Motor neuron (in vitro differentiated cells): ENCODE results near the gene SEPTIN8. TPM values are rescaled to one million over a fixed set of nuclear protein-coding genes. Genes with fewer than 3 reads are reported as not detected.

Experiments used
- ATAC-seq, 8 experiments: fragments of 200-7000 bp; cut with Tn5 transposase; replicated peaks in 6 of 8; 2 replicates each; pipeline ENCODE4 v1.8.0; 2021; ENCODE audit warnings: mild to moderate bottlenecking in 8 of 8, moderate library complexity in 8 of 8
- H3K27ac ChIP-seq, 2 donors: fragments of 250-450 bp; sonication (Bioruptor Pico); 2 replicates each; pipeline ENCODE4 v1.9.0; 2021; ENCODE audit warnings: antibody characterized with exemption in 2 of 2, mild to moderate bottlenecking in 2 of 2, moderate library complexity in 1 of 2
- H3K4me1 ChIP-seq, 2 donors: fragments of 250-450 bp; sonication (Bioruptor Pico); replicated peaks in 1 of 2; 2 replicates each; pipeline ENCODE4 v1.6.1; 2021; ENCODE audit warnings: antibody characterized with exemption in 2 of 2, mild to moderate bottlenecking in 2 of 2, moderate library complexity in 1 of 2
- H3K4me3 ChIP-seq, 5 donors: fragments of 250-450 bp; sonication (Bioruptor Pico); 2 replicates each; pipeline ENCODE4 v1.9.0; 2021; ENCODE audit warnings: antibody characterized with exemption in 5 of 5, mild to moderate bottlenecking in 5 of 5, moderate library complexity in 4 of 5
- WGBS, 10 experiments: fragments of 450-650 bp; shearing (Covaris generic); methylation state at CpG; one replicate each; pipeline ENCODE4 v1.0.0; 2022; 5-methylcytosine and 5-hydroxymethylcytosine counted together
- in situ Hi-C, 9 experiments: fragments of 400-800 bp; cut with MboI; loops; one replicate each; pipeline ENCODE4 v1.15.0; 2021; ENCODE audit warnings: low sequenced_read_pairs in 9 of 9, low pct_unique_long_range_greater_than_20kb in 2 of 9; ENCODE audit not compliant: unreplicated experiment in 9 of 9
- total RNA-seq, 8 experiments: library from RNA; unstranded; fragments of 300-600 nt; gene quantifications; 2 replicates each; pipeline versions ENCODE4 v1.2.3 to v1.2.4, GENCODE V29; 2022

Gene SEPTIN8
- total RNA-seq, 8 experiments from 2014 or later, result 22.9 to 59.2 (median 33.4) TPM

DNA sequence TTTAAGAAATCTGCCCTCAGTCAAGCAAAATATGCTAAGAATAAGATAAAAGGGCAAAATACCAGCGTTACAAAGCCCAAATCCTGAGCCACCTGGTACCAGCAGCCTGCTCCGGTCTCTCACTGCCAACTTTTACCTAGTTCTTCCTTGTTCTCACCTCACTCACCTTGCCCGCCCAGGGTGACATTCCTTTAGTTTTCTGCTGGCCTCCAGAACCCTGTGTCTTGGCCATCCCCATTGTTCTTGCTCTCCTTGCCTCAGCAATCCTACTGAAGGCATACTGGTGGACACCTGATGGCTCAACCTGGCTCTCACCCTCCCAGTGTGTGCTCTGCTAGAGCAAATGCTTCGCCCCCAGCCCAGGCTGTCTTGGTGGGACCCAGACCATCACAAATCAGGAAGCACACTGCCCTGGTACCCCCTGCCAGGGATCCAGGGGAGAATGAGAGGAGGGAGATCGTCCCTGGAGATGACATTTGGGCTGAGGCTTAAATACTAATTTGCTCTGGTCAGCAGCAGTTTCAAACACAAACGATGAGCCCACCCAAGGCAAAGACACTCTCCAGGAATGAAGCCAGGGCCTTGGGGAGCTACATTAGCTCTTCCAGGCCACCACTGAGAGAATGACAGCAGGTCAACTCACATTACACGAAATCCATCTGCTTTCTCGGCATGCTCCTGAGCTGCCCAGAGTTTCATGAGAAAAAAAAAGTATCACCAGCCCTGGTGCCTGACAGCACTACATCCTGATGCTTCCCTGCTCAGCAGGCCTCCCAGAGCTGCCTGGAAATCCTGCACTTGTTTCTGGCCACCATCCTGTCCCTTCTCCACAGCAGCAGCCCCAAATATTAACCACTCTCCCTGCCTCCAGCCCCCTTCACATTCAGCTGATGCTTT, 12.2 kb upstream of the SEPTIN8 start:
- in situ Hi-C loops, result loop anchor here in 1 of 9 experiments (25.0 kb wide), 1 partner anchor 98 kb away; no protein-coding TSS in a partner anchor
- WGBS, 10 experiments, result 14 to 100% (median 78%) methylated on average over 1 to 6 of the region's 8 CpGs
- H3K27ac ChIP-seq, result no peak overlapping the region
- ATAC-seq, result no peak
- H3K4me1 ChIP-seq, result no peaks in the 10 kb centered on the region
- no peak overlapping the region for H3K4me3 ChIP-seq

DNA sequence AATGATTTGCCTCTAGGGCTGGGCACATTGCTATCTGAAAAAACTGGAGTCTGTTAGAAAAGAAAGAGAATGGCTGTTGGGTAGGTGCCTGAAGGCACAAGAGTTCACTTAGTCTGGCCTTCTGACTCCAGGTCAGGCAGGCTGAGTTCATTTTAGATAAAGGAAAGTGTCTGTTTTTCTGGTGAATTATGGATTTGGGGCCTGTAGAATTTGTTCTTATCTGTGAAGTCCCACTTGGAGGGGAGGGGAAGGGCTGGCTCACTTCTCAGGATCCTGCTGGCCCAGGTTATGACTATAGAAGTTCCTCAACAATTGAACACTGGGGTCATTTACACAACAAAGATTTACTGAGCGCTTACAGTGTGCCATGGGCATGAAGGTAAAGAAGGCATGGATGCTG, 11.5 kb upstream of the SEPTIN8 start:
- 50 to 100% (median 80%) methylated on average over 1 of the region's 1 CpG; no CpG with 5 or more reads in 5 of the 10 experiments for WGBS, 10 experiments
- in situ Hi-C loops, result loop anchor here in 1 of 9 experiments (25.0 kb wide), 1 partner anchor 99 kb away; no protein-coding TSS in a partner anchor
- Histone ChIP-seq H3K4me3 (no peak overlapping the region), H3K4me1 (no peaks in the 10 kb centered on the region), H3K27ac (no peak overlapping the region)
- ATAC-seq, result no peak

DNA sequence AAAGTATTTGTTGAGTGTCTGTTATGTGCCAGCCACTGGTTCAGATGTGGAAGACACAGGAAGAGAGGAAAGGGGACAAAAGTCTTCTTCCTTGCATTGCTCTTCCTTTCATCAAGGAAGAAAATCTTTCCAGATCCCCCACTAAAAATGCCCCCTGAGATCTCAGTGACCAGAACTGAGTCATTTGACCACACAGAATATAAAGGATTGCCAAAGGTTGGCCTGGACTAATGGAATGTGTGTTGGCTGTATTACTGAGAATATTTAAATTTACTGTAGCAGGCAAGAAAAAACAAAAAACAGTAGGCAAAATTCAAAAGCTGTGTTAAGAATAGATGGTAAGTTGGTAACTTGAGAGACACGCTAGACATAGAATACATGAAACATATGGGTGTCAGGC, 10.0 kb upstream of the SEPTIN8 start:
- no peaks in the 10 kb centered on the region for H3K4me1 ChIP-seq
- H3K27ac ChIP-seq, result no peak overlapping the region
- peak in 1 of 8 experiments; percentile 41 for ATAC-seq
- H3K4me3 ChIP-seq, result no peak overlapping the region
- in situ Hi-C loops, result loop anchor here in 1 of 9 experiments (25.0 kb wide), 1 partner anchor 100 kb away; no protein-coding TSS in a partner anchor
- WGBS, 10 experiments, result 56 to 100% (median 86%) methylated on average over 1 of the region's 1 CpG; no CpG with 5 or more reads in 3 of the 10 experiments

DNA sequence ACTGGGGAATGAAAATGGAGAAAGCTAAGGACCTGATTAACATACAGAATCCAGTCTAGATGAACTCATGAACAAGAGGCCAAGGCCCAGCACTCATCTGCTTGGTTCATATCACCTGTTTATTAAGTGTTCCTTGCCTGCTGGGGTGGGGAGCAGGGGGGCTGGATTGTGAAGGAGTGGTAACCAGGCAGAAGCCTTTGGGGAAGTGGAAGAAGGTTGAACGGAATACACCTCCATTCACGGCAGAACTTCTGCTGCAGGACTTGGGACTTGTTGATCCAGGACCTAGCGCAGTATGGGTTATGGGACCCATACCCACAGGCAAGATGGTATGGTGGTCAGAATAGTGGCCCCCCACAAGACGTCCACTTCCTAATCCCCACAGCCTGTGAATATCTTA, 8.8 kb upstream of the SEPTIN8 start:
- H3K4me3 ChIP-seq, result no peak overlapping the region
- in situ Hi-C loops, result loop anchor here in 1 of 9 experiments (25.0 kb wide), 1 partner anchor 101 kb away; no protein-coding TSS in a partner anchor
- WGBS, 10 experiments, result 20 to 71% methylated on average over 1 of the region's 4 CpGs; no CpG with 5 or more reads in 8 of the 10 experiments
- H3K4me1 ChIP-seq, result no peaks in the 10 kb centered on the region
- H3K27ac ChIP-seq, result no peak overlapping the region
- no peak for ATAC-seq

DNA sequence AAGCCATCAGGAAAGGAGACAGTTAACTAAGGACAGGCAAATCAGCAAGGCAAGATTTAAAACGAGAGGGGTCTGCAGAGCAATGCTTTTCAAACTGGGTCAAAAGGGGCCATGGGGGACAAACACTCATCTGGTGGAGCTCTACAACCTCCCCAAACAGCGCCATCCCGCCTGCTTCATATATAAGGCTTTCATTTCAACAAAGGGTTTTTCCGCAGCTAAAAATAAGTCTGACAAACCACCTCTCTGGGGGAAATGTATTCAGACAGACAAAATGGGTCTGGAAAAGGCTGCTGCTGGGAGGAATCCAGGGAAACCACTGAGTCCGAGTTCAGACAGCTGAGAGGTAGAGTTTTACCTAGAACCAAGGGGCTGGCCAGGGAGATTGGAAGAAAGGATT, 8.3 kb upstream of the SEPTIN8 start:
- H3K27ac ChIP-seq, result no peak overlapping the region
- H3K4me1 ChIP-seq, result no peaks in the 10 kb centered on the region
- H3K4me3 ChIP-seq, result no peak overlapping the region
- in situ Hi-C loops, result loop anchor here in 1 of 9 experiments (25.0 kb wide), 1 partner anchor 102 kb away; no protein-coding TSS in a partner anchor
- 0 to 100% (median 69%) methylated on average over 1 to 5 of the region's 5 CpGs; no CpG with 5 or more reads in 1 of the 10 experiments for WGBS, 10 experiments
- no peak for ATAC-seq

DNA sequence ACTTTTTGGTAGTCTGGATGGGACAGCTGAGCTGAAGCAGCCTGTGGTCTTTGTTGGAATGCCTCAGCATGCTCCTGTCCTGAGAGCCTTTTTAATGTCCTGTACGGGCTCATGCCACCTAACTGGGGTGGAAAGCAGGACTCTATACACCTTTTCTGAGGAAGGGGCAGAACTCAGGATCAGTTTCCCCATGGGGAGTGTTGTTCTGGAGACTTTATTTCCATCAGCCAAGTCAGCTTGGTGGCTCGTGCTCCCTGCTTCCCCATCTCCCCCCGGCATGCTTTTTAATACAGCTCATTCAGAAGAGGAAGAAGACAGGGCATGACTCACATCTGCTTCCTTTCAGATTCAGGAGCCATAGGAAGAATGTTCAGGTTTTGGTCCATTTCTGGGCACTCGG, 5.1 kb upstream of the SEPTIN8 start:
- H3K4me3 ChIP-seq, result no peak overlapping the region
- H3K4me1 ChIP-seq, result no peaks in the 10 kb centered on the region
- 44 to 100% (median 74%) methylated on average over 1 to 4 of the region's 4 CpGs; no CpG with 5 or more reads in 4 of the 10 experiments for WGBS, 10 experiments
- in situ Hi-C loops, result loop anchor here in 1 of 9 experiments (25.0 kb wide), 1 partner anchor 105 kb away; no protein-coding TSS in a partner anchor
- no peak for ATAC-seq
- H3K27ac ChIP-seq, result no peak overlapping the region

DNA sequence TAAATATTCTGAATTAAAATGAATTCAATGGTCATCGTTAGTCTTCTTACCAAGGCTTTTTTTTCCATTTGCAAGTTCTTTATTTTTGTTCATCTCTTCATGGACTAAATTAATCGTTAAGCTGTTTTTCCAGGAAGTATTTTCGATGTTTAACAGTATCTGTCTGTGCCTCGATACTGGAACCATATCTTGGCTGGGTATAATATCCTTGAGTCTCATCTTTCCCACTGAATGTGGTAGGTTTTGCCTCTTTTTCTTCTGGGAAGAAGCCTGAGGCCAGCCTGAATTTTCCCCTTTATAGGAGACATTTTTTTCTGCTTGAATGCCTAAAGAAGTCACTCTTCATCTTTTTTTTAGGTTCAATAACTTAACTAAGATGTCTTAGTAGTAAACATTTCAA, 4.0 kb upstream of the SEPTIN8 start:
- H3K4me3 ChIP-seq, result no peak overlapping the region
- WGBS, 10 experiments, result 77 to 100% (median 88%) methylated on average over 1 to 4 of the region's 4 CpGs
- ATAC-seq, result no peak
- no peaks in the 10 kb centered on the region for H3K4me1 ChIP-seq
- in situ Hi-C loops, result loop anchor here in 1 of 9 experiments (25.0 kb wide), 1 partner anchor 106 kb away; no protein-coding TSS in a partner anchor
- no peak overlapping the region for H3K27ac ChIP-seq

DNA sequence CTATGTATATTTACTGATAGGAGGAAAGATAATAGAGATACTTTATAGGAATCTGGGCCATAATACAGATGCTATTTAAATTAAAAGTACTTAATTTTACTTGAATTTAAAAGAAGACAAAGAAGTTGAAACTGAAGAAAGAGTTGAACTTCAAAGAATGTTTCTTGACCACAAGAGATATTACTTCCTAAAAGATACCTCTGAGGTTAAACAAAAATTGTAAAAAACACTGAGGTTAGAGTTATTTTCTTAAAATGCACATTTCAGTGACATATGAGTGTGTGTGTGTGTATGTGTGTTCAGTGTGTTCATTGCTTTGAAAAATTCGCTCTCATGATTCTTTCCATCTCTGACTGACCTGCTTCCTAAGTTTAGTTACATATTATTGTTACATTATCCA, 3.5 kb upstream of the SEPTIN8 start:
- Histone ChIP-seq H3K4me1 (peaks cover 2 to 3% of the 10 kb centered on the region in 2 donors), H3K4me3 (no peak overlapping the region), H3K27ac (no peak overlapping the region)
- in situ Hi-C loops, result loop anchor here in 1 of 9 experiments (25.0 kb wide), 1 partner anchor 107 kb away; no protein-coding TSS in a partner anchor
- WGBS, 10 experiments, result 67 to 100% (median 89%) methylated on average over 1 of the region's 1 CpG
- ATAC-seq, result no peak

DNA sequence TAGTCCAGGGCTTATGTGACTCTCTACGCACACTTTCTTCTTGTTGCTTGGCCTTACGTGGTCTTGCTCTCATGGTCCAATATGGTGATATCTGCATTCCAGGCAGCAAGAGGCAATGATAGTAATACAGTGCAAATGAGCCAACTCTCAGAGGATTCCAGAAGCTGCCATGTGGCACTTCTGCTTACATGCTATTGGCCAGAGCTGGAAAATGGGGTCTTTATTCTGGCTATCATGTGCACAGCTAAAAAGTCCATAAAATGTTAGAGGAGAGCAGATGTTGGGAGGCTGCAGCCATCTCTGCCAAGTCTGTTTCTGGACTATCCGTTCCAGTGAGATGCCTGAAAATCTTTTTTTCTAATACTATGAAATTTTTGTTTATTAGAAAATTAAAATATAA, 2.9 kb upstream of the SEPTIN8 start:
- in situ Hi-C loops, result loop anchor here in 1 of 9 experiments (25.0 kb wide), 1 partner anchor 107 kb away; no protein-coding TSS in a partner anchor
- H3K4me1 ChIP-seq, result peaks cover 6 to 8% of the 10 kb centered on the region in 2 donors
- ATAC-seq, result no peak
- no peak overlapping the region for H3K4me3 ChIP-seq
- H3K27ac ChIP-seq, result no peak overlapping the region
- 0 to 100% (median 85%) methylated on average over 1 to 3 of the region's 3 CpGs for WGBS, 10 experiments

DNA sequence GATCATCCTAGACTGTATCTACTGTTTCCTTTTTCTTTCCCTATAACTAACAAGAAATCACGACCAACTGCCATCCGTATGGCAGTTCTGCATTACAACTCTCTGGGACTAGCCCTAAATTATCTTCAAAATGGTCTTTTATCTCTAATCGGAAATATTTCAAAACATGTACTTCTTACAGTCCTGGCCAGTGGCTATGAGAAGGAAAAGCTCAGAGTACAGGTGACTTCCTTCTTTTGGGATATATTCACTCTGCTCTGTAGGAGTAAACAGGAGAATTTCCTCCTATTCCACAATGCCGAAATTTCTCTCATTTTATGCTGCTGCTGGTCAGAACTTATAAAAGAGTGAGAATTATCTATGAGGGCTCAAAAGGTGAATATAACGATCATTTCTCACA, 1.8 kb upstream of the SEPTIN8 start:
- 68 to 89% (median 72%) methylated on average over 4 to 5 of the region's 5 CpGs; no CpG with 5 or more reads in 3 of the 10 experiments for WGBS, 10 experiments
- Histone ChIP-seq H3K4me3 (no peak overlapping the region), H3K4me1 (peaks cover 6 to 8% of the 10 kb centered on the region in 2 donors), H3K27ac (no peak overlapping the region)
- ATAC-seq, result no peak
- in situ Hi-C loops, result loop anchor here in 1 of 9 experiments (25.0 kb wide), 1 partner anchor 108 kb away; no protein-coding TSS in a partner anchor

DNA sequence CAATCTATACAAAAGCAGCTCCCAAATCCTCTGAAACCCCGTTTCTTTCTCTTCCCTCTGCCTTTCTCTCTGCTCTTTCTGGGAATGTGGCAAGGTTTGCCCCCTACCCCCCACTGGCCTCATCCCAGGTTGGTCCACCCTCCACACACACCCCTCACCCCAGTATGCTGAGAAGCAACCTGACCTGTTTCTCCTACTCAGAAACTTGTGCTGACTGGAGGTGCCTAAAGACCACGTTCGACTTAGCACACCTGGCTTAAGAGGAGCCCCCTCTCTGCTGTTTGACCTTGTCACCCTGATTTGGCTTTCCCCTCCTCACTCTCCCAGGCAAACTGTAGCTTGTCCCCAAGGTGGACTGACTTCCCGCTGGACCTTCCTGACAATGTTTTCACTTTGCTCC, 1.1 kb upstream of the SEPTIN8 start:
- Histone ChIP-seq H3K27ac (no peak overlapping the region), H3K4me1 (peaks cover 6 to 8% of the 10 kb centered on the region in 2 donors), H3K4me3 (no peak overlapping the region)
- 69 to 100% (median 80%) methylated on average over 1 to 3 of the region's 4 CpGs; no CpG with 5 or more reads in 6 of the 10 experiments for WGBS, 10 experiments
- in situ Hi-C loops, result loop anchor here in 1 of 9 experiments (25.0 kb wide), 1 partner anchor 109 kb away; no protein-coding TSS in a partner anchor
- ATAC-seq, result no peak

DNA sequence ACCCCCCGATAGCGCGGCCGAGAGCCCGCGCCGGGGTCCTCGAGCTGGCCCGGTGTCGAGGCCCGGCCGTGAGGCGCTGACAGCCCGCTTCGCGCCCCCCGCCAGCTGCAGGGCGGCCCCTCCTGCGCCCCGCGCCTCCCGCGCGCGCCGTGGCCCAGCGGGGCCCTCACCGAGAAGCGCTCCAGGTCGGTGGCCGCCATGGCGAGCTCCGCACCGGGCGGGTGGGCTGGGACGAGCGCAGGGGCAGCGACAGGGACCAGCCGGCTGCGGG, 166 bp downstream of the SEPTIN8 start:
- in situ Hi-C loops, result loop anchor here in 1 of 9 experiments (25.0 kb wide), 1 partner anchor 110 kb away; no protein-coding TSS in a partner anchor
- no CpG with 5 or more reads among the region's 40 CpGs for WGBS, 10 experiments
- ATAC-seq, result no peak
- H3K27ac ChIP-seq, result no peak overlapping the region
- H3K4me3 ChIP-seq, result peak overlapping the region; percentile 46 to 96 (median 79)
- peaks cover 6 to 8% of the 10 kb centered on the region in 2 donors for H3K4me1 ChIP-seq
